ENCODE data around the gene LOXL1.
"Not testable (repeated sequence)": the region's sequence is repeated elsewhere in the genome, so short reads cannot be mapped to it uniquely, and the experiment has no call there.

The LOXL1 gene

DNA sequence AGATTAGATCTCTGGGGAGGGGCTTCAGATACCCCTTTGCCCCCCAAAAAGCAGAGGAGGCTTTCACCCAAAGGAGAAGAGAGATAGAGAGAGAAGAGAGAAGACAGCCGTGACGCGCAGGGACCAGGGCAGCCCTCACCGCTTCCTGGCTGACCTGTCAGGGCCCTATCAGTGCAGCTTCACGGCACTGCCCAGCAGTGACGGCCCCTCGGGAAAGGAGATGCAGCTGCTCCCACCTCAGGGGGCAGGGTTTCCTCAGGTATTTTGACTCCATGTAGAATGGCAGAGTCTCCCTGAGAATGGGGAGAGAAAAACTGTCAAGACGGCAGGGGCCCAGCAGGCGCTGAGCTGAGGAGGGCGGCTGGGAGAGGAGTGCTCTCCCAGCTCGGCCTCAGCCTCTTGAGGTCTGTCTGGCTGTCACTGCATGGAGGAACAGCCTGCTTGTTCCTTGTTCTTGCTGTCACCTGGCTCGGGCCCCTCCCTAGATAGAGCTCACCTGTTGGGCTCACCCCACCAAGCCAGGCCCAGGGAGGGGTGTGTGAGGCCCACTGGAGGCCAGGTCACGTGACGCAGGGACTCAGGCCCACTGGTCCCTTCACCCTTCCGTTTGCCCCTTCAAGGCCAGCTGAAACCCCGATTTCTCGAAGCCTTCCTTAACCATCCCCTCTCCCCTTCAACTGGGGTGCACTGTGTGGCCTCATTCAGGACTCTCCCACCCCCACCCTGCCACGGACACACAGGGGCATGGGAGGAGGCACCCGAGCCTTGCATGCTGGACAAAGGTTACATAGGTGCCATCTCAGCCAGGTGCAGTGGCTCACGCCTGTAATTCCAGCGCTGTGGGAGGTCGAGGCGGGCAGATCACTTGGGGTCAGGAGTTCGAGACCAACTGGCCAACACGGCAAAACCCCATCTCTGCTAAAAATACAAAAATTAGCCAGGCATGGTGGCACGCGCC, 28.2 kb downstream of the LOXL1 start:
- DNase-seq: no peak

DNA sequence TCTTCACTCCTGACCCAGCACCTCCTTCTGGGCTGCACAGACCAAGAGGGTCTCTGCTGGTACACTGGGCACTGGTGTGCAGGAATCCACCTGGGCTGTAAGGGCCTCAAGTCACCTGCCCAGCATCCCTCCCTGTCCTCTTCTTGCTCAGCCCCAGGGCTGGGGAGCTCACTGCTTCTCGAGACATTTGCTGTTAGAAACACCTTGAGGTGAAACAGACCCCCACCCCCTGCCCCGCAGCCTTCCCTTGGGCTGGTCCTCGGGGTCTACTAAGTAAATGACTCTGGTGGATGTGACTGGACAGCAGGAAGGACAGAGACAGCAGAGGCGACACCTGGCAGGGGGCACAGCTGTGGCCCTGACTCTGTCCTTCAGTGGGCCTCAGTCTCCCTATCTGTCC, 29.1 kb downstream of the LOXL1 start:
- no peak for DNase-seq

- no peak for DNase-seq
Measured at GRCh38 chr15:73955861-73956742, 29.8 kb downstream of the LOXL1 start.

- no peak for DNase-seq
Measured at GRCh38 chr15:73956743-73957135, 30.5 kb downstream of the LOXL1 start.

GRCh38 chr15:73957276-73957675, 31.0 kb downstream of the LOXL1 start:
- DNase-seq: no peak

DNA sequence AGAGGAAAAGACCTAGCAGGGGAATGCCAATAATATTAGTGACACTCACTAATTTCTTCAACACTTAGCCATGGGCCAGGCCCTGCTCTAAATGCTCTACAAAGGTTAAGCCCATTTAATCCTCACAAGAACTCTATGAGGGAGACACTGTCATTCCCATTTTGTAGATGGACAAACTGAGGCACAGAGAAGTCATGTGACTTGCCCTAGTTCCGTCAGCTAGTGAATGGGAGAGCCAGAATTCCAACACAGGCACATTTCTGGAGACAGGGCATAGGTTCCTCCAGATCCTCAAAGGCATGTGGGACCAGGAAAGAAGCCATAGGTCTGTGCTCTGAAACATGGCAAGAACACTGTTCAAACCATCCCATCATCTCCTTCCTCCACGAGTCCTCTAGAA, 31.5 kb downstream of the LOXL1 start:
- no peak for DNase-seq

DNA sequence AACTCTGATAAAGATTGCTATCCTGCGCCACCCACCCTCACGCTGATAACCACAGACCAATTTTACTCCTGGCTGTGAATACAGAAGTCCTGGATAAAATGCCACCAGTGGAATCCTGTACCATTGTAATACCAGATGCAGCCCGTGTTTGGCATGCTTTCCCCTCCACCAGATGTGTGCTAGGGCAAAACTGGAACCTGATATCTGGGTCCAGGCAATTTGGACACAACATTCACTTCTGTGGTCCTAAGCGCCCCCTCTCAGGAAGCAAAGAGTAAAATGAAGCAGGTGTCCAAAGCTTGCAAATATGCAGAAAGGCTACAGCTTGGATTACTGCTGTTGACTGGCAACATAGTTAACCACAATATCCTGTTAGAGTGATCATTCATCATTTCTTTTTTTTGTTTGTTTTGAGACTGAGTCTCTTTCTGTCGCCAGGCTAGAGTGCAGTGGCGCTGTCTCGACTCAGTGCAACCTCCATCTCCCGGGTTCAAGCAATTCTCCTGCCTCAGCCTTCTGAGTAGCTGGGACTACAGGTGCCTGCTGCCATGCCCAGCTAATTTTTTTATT, 32.8 kb downstream of the LOXL1 start:
- peak; percentile 65 for DNase-seq

DNA sequence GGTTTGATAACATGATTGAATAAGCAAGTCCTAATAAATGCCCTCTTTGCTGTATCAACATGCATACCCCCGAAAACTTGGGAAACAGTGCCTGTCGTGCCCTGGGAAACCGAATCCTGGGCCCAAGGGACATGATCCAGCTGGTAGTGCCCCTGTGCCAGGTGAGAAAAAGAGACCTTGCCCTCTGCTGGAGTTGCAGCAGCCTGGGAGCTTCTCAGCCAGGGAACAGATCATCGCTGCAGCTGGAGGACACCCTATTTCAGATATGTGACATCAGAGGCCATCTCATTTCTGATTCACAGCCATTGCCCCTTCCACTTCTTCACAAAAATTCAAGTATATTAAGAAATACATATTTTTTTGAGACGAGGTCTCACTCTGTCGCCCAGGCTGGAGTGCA, 33.5 kb downstream of the LOXL1 start:
- DNase-seq: no peak

GRCh38 chr15:73960472-73961070, 34.3 kb downstream of the LOXL1 start:
- DNase-seq: not testable (repeated sequence)

GRCh38 chr15:73962433-73962832, 36.2 kb downstream of the LOXL1 start:
- no peak for DNase-seq

DNA sequence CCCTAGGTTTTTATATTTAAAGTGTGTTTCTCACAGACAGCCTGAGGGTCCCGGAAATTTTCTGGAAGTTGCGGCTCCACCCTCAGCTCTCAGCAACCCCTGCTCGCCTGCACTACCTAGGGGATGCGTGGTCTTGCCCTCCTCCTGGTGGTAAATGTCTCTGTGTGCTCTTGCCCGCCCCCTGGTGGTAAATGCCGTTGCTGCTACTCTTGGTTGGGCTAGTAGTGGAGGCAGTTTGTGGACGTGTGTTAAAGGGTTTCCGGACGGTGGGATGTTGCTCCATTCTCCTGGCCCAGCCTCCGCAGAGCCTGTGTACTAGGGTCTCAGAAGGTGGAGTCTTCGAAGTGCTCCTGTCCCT, 38.5 kb downstream of the LOXL1 start:
- DNase-seq: peak; percentile 94

DNA sequence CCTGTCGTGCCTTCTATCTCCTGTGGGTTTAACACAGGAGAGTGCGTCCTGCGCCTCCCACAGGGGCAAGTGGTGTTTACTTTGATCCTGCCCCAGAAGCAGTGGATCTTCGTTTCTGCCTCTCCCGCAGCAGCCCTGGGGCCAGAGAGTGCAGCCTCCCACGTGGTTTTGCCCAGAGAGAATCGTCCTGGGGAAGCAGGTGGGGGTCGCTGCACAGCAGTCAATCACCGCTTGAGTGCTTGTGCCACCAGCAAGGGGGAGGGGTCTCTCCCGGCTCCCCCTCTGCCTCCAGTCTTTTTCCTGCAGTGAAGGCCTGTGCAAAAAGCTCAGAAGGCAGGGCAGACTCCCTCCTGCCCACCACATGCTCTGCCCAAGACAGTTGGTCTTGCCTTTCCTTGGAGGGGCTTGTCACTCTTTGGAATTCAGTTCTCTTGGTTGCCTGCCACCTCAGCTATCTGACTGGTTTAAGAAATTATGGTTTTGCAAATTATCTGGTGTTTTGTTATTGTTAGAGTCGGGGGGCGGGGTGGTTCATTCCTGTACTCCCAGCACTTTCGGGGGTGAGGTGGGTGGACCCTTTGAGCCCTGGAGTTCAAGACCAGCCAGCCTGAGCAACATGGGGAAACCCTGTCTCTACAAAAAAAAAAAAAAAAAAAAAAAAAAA, 39.0 kb downstream of the LOXL1 start:
- DNase-seq: peak; percentile 19

GRCh38 chr15:73965758-73966113, 39.5 kb downstream of the LOXL1 start:
- DNase-seq: peak; percentile 39

- DNase-seq: no peak
Measured at GRCh38 chr15:73968461-73968860, 42.2 kb downstream of the LOXL1 start.

GRCh38 chr15:73969151-73969759, 43.0 kb downstream of the LOXL1 start:
- DNase-seq: no peak

GRCh38 chr15:73972984-73973682, 46.9 kb downstream of the LOXL1 start:
- peak; percentile 84 for DNase-seq

DNA sequence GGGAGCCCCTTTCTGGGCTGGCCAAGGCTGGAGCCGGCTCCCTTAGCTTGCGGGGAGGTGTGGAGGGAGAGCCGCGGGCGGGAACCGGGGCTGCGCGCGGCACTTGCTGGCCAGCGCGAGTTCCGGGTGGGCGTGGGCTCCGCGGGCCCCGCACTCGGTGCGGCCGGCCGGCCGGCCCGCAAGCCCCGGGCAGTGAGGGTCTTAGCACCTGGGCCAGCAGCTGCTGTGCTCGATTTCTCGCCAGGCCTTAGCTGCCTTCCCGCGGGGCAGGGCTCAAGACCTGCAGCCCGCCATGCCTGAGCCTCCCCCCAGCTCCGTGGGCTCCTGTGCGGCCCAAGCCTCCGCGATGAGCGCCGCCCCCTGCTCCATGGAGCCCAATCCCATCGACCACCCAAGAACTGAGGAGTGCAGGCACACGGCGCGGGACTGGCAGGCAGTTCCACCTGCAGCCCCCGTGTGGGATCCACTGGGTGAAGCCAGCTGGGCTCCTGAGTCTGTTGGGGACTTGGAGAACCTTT, 47.5 kb downstream of the LOXL1 start:
- not testable (repeated sequence) for DNase-seq

DNA sequence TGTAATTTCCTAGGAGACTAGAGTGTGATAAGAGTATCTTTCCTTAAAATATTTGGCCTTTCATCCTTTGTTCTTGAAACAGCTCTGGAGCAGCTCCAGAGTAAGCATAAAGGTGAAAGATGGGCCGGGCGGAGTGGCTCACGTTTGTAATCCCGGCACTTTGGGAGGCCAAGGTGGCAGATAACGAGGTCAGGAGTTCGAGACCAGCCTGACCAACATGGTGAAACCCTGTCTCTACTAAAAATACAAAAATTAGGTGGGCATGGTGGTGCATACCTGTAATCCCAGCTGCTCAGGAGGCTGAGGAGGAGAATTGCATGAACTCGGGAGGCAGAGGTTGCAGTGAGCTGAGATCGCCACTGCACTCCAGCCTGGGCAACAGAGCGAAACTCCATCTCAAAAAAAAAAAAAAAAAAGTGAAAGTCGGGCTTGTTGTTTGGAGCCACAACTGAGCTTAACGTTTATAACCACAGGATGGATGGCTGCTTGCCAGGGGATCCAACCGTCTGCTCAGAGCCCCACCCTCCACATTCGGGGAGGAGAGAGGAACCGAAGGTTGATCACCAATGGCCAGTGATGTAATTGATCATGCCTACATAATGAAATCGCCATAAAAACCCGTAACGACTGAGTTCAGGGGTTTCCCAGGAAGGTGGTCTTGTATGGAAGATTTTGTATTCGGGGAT, 49.3 kb downstream of the LOXL1 start:
- DNase-seq: peak; percentile 76

DNA sequence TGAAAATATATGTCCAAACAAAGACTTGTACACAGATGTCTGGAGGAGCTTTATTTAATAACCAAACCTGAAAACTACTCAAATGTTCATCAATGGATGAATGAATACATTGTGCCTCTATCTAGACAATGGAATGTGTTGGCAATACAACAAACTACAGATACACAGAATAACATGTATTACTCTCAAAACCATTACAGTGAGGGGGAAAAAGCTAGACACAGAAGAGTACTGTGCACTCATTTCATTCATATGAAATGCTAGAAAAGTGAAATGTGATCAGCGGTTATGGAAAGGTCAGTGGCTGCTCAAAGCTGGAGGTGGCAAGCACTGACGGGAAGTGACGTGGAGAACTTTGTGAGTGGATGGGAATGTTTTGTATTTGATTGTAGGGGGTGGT, 52.6 kb downstream of the LOXL1 start:
- no peak for DNase-seq

DNA sequence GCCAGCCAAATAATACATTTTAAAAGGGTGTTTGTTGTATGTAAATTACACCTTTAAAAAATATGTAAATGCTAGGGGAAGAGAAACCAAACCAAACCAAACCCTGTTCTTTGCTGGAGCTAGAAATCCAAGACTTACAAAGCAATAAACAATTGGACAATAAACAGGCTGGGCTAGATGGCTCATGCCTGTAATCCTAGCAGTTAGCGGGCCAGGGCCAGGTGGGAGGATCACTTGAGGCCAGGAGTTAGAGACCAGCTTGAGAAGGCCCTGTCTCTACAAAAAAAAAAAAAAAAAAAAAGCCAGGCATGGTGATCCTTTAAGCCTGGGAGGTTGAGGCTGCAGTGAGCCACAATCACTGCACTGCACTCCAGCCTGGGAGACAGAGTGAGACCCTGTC, 53.4 kb downstream of the LOXL1 start:
- no peak for DNase-seq
